GM18868 (cell line): ENCODE measurements around the gene PRDM5.

Experiments used
- ATAC-seq: cut with Tn5 transposase; IDR thresholded peaks from one replicate; pipeline ENCODE4 v1.9.1; 2021; ENCODE audit warnings: mild to moderate bottlenecking, moderate library complexity; ENCODE audit not compliant: unreplicated experiment

PRDM5 gene

DNA sequence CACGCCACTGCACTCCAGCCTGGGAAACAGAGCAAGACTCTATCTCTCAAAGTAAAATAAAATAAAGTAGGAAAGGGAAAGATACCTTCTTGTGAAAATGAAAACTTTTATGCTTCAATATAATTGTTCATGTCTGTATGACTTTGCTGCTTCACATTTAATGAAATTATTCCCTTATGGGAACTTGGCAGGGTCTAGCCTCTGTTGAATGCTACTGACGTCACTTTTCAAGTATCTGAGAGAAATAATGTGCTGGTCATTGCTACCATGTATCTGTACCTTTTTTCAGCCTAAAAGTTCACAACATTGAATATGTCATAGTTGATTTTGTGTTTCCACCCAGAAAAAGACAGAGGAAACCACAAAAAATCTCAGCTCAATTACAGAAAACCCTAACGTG, 65.2 kb downstream of the PRDM5 start:
- no peak for ATAC-seq

GRCh38 chr4:120856294-120856693, 66.2 kb downstream of the PRDM5 start:
- no peak for ATAC-seq

- ATAC-seq: peak; percentile 93
These were observed 67.1 kb downstream of the PRDM5 start for GRCh38 chr4:120855307-120856001.

GRCh38 chr4:120853161-120853935, 69.2 kb downstream of the PRDM5 start:
- no peak for ATAC-seq

- no peak for ATAC-seq
These were observed 72.4 kb downstream of the PRDM5 start for GRCh38 chr4:120850018-120850599.

DNA sequence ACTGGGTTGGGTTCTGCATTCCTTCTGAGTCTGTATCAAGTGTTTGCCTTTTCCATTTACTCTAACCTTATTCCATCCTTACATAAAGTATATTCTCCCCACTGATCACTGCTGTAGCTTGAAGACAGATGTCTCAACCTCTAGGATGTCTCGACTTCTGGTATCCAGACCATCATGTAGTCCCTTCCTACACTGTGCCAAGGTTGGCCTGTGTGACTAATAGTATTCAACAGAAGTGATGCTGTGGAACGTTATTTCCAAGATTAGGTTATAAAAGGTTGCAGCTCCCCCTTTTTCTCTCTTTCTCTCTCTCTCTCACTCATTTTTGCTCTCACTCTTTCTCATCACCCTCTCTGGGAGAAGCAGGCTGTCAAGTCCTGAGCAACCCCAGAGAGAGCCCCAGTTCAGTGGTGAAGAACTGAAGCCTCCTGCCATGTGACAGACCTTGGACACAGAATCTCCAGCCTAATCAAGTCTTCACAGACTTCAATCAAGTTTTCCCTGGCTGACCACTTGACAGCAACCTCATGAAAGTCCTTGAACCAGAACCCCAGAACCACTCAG, 75.4 kb downstream of the PRDM5 start:
- no peak for ATAC-seq

- peak; percentile 86 for ATAC-seq
These were observed 78.0 kb downstream of the PRDM5 start for GRCh38 chr4:120844528-120844921.

DNA sequence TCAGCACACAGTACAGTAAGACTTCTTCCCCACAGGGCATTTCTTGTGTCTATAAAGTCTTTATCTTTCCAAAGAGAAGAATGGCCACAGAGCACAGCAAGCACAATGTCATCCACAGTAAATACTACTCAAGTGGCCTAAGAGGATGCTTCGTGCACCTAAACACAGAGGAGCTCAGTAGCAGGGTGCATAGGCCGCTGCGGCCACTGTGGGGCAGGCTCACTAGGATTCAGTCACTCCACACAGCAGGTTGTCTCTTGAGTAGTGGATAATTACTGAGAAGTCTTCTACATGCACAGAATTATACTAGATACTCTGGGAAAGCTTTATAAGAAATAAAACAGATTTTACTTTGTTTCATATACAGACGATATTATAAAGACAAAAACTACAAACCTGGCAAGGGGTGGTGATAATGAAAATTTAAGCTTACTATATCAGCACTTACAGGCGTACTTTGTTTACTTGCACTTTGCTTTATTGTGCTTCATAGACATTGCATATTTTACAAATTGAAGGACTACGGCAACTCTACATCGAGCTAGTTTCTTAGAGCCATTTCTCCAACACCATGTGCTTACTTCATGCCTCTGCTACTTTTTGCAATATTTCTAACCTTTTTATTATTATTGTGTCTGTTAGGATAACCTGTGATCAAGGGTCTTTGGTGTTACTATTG, 78.5 kb downstream of the PRDM5 start:
- ATAC-seq: no peak

DNA sequence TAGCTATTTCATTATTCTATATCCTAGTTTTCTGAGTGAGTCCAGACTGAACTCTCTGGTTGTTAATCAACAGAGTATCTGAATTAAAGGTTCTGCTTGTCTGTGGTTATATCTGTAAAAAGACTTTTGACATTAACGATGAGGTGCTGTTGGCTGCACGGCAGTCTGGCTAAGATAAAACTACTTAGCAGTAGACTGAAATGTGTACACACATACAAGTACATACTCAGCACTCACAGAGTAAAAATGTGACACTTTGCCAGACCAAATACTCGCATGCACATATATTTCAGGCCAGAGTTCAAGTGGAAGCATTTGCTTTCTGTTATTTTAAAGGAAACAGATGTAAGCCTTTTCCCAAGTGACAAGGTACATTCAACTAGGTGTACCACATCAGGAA, 80.5 kb downstream of the PRDM5 start:
- no peak for ATAC-seq

GRCh38 chr4:120841580-120841979, 80.9 kb downstream of the PRDM5 start:
- no peak for ATAC-seq

- no peak for ATAC-seq
These were observed 82.4 kb downstream of the PRDM5 start for GRCh38 chr4:120839974-120840751.

- ATAC-seq: no peak
These were observed 83.1 kb downstream of the PRDM5 start for GRCh38 chr4:120839334-120839973.

DNA sequence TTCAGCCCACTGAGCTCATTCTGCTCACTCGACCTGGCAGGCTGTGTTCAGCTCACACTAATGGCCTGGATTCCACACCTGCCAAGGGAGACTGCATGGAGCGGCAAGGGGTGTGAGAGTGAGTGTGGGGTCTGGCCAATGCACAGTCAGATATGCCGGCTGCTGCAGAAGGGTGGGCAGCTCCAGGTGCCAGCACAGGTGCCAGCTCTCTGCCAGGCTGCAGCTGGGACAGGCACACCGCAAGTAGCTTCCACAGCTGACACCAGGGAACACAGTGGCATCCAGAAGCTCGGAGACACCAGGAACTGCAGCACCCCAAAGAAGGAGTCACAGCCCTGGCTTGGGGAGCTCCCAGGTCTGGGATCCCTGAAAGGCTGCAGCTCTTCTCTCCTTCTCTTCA, 83.7 kb downstream of the PRDM5 start:
- no peak for ATAC-seq

DNA sequence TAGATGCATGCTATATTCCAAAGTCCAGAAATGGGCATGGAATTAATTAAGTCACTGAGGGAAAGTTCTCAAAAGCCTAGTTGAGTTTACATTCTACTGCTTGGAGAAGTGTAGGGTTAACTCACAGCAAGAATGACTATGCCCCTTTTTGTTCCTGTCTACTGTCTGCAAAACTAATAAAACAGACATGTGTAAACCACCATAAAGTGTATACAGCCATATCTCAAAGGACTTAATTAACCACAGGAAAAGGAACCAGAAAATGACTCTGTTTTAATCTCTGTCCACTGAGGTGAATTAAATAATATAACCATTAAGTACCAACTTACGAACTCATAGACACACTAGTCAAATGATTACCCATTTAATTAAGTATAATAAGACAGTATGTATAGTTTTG, 84.9 kb downstream of the PRDM5 start:
- ATAC-seq: no peak

DNA sequence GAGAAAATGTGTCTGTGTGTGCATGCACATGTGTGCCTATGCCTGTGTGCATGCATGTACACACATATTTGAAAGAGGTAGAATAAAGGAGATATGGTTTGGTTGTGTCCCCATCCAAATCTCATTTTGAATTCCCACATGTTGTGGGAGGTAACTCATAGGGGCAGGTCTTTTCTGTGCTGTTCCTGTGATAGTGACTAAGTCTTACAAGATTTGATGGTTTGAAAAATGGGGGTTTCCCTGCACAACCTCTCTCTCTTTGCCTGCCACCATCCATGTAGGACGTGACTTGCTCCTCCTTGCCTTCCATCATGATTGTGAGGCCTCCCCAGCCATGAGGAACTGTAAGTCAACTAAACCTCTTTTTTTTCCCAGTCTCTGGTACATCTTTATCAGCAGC, 87.2 kb downstream of the PRDM5 start:
- ATAC-seq: no peak

GRCh38 chr4:120830204-120830603, 92.3 kb downstream of the PRDM5 start:
- ATAC-seq: no peak

DNA sequence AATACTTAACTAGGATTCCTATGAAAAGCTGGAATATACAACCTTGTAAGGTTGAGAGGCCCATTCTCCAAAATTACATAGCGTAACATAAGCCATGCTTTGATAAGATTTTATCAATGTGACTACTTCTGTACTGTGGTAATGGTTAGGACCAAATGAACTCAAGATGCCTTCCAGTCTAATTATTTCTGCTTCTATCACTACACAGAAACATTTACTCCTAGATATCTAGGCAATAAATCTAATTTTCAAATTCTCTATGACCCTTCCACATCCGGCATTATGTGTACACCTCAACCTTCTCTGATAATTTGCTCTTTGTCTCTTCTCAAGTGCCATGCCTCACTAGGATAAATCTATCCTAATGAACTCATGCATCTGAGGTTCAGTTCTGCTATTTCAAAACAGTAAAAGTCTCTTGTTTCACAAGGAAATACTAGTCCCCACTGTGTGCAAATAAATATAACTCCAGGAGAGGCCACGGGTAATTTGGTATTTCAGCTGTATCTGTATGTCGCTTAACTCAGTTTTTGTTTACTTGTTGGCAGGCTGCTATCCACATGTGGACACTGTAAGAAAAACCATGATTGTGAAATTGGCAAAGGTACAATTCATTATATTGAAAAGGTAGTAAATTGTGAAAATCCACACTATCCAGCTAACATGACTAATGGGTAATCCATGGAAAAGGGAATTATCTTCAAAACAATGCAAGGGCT, 93.3 kb downstream of the PRDM5 start:
- no peak for ATAC-seq

DNA sequence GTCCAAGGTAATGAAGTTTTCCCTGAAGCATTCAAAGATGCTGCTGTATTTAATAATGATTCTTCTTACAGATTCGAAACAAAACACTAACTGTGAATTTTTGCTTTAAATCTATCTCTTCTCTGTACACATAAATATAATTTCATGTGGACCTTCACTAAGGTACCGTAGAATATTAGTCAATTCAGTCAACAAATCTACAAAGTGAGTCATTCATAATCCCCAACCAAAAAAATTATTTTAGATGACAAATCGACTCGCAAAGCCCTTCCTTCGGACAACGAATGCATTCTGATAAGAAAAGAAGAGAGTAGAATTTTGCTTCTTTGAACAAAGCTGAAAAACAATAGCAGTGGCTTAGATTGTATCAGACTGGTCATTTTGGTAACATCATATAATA, 95.7 kb downstream of the PRDM5 start:
- no peak for ATAC-seq

DNA sequence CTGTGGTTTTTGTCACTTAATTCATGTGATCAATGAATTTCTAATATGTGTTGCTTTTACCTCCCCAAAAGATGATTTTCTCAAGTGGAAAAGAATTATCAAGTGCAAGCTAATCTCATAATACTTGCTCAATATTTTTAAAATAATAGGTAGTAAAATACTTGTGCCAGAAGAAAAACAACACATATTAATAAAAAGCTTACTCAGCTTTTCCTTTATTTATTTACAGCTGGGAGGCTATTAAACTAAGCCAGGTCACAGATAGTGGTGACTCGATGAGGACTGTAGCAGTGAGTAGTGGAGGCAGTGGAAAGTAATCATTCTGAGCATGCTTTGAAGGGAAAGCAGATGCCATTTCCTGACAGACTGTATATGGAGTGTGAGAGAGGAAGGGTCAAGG, 96.1 kb downstream of the PRDM5 start:
- ATAC-seq: no peak
